ENCODE data around the gene AJAP1.

The AJAP1 gene

DNA sequence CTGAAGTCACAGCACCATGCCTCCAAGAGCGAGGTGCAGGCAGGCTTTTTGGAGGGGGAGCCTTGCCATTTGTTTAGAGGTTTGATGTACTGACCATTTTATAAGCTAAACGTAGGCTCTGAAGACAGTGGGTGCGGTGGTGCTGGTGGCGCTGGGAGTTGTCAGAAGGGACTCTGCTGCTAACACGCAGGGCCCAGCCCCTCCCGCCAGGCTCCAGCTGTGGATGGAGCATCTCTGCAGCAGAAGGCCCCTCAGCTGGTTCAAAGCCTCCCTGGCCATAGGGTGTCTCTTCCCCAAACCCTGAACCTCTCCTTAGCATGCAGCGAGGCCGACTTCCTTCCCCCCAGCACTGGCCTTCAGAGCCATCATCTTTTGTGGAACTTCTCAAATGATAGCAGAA, 105.3 kb downstream of the AJAP1 start:
- TF ChIP-seq RARB (CRISPR knock-in tag; IDR thresholded peaks at IDR 0.05), result no peak
- TF ChIP-seq, protein P1, sequence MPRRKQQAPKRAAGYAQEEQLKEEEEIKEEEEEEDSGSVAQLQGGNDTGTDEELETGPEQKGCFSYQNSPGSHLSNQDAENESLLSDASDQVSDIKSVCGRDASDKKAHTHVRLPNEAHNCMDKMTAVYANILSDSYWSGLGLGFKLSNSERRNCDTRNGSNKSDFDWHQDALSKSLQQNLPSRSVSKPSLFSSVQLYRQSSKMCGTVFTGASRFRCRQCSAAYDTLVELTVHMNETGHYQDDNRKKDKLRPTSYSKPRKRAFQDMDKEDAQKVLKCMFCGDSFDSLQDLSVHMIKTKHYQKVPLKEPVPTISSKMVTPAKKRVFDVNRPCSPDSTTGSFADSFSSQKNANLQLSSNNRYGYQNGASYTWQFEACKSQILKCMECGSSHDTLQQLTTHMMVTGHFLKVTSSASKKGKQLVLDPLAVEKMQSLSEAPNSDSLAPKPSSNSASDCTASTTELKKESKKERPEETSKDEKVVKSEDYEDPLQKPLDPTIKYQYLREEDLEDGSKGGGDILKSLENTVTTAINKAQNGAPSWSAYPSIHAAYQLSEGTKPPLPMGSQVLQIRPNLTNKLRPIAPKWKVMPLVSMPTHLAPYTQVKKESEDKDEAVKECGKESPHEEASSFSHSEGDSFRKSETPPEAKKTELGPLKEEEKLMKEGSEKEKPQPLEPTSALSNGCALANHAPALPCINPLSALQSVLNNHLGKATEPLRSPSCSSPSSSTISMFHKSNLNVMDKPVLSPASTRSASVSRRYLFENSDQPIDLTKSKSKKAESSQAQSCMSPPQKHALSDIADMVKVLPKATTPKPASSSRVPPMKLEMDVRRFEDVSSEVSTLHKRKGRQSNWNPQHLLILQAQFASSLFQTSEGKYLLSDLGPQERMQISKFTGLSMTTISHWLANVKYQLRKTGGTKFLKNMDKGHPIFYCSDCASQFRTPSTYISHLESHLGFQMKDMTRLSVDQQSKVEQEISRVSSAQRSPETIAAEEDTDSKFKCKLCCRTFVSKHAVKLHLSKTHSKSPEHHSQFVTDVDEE (CRISPR knock-in tag; IDR thresholded peaks at IDR 0.05), result no peak
- no peak for TF ChIP-seq SNAI2 (CRISPR knock-in tag; IDR thresholded peaks at IDR 0.05)
- TF ChIP-seq ZNF565 (CRISPR knock-in tag; conservative IDR thresholded peaks at IDR 0.05; ENCODE audit: low read depth), result no peak
- TF ChIP-seq, protein P2, sequence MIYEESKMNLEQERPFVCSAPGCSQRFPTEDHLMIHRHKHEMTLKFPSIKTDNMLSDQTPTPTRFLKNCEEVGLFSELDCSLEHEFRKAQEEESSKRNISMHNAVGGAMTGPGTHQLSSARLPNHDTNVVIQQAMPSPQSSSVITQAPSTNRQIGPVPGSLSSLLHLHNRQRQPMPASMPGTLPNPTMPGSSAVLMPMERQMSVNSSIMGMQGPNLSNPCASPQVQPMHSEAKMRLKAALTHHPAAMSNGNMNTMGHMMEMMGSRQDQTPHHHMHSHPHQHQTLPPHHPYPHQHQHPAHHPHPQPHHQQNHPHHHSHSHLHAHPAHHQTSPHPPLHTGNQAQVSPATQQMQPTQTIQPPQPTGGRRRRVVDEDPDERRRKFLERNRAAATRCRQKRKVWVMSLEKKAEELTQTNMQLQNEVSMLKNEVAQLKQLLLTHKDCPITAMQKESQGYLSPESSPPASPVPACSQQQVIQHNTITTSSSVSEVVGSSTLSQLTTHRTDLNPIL (CRISPR knock-in tag; IDR thresholded peaks at IDR 0.05; ENCODE audit: low read depth), result no peak
- ATAC-seq, result no peak

DNA sequence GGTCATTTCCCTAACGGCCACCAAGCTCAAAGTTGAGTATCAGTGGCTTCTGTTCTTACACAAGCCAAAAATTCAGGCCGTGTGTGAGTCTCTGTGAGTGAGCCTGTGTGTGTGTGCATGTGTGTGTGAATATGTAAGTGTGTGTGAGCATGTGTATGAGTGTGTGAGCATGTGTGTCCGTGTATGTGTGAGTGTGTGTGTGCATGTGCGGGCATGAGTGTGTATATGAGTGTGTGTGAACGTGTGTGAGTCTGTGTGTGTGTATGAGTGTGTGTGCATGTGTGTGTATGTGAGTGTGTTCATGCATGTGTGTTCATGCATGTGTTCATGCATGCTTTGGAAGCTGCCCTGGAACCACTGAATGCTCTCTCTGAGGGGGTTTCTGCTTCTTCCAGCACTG, 105.7 kb downstream of the AJAP1 start:
- no peak for ATAC-seq
- TF ChIP-seq BACH2 (CRISPR knock-in tag; IDR thresholded peaks at IDR 0.05; ENCODE audit: borderline replicate concordance) (no peak), ZFP30 (CRISPR knock-in tag; IDR thresholded peaks at IDR 0.05) (no peak), ZNF70 (CRISPR knock-in tag; IDR thresholded peaks at IDR 0.05) (no peak), ZNF565 (CRISPR knock-in tag; conservative IDR thresholded peaks at IDR 0.05; ENCODE audit: low read depth) (no peak), TOX (CRISPR knock-in tag; IDR thresholded peaks at IDR 0.05; ENCODE audit: borderline replicate concordance) (no peak), ISL1 (CRISPR knock-in tag; IDR thresholded peaks at IDR 0.05) (no peak), TCF4 (CRISPR knock-in tag; IDR thresholded peaks at IDR 0.05; ENCODE audit: borderline replicate concordance) (no peak), ESRRG (CRISPR knock-in tag; IDR thresholded peaks at IDR 0.05) (no peak), PPARA (CRISPR knock-in tag; IDR thresholded peaks at IDR 0.05; ENCODE audit: borderline replicate concordance) (no peak), ZC3H10 (CRISPR knock-in tag; IDR thresholded peaks at IDR 0.05) (no peak), ZNF8 (CRISPR knock-in tag; IDR thresholded peaks at IDR 0.05) (no peak), OSR1 (CRISPR knock-in tag; IDR thresholded peaks at IDR 0.05) (no peak), SNAI2 (CRISPR knock-in tag; IDR thresholded peaks at IDR 0.05) (no peak), GLIS3 (CRISPR knock-in tag; IDR thresholded peaks at IDR 0.05) (no peak), RARB (CRISPR knock-in tag; IDR thresholded peaks at IDR 0.05) (no peak), ZFP3 (CRISPR knock-in tag; IDR thresholded peaks at IDR 0.05) (no peak)
- TF ChIP-seq, protein P2 (CRISPR knock-in tag; IDR thresholded peaks at IDR 0.05; ENCODE audit: low read depth), result no peak
- TF ChIP-seq, protein P3, sequence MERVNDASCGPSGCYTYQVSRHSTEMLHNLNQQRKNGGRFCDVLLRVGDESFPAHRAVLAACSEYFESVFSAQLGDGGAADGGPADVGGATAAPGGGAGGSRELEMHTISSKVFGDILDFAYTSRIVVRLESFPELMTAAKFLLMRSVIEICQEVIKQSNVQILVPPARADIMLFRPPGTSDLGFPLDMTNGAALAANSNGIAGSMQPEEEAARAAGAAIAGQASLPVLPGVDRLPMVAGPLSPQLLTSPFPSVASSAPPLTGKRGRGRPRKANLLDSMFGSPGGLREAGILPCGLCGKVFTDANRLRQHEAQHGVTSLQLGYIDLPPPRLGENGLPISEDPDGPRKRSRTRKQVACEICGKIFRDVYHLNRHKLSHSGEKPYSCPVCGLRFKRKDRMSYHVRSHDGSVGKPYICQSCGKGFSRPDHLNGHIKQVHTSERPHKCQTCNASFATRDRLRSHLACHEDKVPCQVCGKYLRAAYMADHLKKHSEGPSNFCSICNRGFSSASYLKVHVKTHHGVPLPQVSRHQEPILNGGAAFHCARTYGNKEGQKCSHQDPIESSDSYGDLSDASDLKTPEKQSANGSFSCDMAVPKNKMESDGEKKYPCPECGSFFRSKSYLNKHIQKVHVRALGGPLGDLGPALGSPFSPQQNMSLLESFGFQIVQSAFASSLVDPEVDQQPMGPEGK (CRISPR knock-in tag; IDR thresholded peaks at IDR 0.05; ENCODE audit: borderline replicate concordance), result no peak
- TF ChIP-seq, protein P4, sequence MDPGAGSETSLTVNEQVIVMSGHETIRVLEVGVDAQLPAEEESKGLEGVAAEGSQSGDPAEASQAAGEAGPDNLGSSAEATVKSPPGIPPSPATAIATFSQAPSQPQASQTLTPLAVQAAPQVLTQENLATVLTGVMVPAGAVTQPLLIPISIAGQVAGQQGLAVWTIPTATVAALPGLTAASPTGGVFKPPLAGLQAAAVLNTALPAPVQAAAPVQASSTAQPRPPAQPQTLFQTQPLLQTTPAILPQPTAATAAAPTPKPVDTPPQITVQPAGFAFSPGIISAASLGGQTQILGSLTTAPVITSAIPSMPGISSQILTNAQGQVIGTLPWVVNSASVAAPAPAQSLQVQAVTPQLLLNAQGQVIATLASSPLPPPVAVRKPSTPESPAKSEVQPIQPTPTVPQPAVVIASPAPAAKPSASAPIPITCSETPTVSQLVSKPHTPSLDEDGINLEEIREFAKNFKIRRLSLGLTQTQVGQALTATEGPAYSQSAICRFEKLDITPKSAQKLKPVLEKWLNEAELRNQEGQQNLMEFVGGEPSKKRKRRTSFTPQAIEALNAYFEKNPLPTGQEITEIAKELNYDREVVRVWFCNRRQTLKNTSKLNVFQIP (CRISPR knock-in tag; IDR thresholded peaks at IDR 0.05; ENCODE audit: borderline replicate concordance, low read depth), result no peak
- TF ChIP-seq, protein P5, sequence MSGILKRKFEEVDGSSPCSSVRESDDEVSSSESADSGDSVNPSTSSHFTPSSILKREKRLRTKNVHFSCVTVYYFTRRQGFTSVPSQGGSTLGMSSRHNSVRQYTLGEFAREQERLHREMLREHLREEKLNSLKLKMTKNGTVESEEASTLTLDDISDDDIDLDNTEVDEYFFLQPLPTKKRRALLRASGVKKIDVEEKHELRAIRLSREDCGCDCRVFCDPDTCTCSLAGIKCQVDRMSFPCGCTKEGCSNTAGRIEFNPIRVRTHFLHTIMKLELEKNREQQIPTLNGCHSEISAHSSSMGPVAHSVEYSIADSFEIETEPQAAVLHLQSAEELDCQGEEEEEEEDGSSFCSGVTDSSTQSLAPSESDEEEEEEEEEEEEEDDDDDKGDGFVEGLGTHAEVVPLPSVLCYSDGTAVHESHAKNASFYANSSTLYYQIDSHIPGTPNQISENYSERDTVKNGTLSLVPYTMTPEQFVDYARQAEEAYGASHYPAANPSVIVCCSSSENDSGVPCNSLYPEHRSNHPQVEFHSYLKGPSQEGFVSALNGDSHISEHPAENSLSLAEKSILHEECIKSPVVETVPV (CRISPR knock-in tag; IDR thresholded peaks at IDR 0.05), result no peak
